Neutrophil (primary cell): ENCODE results near the gene FA2H.

Experiments
- H3K27ac ChIP-seq: fragments of 200-600 bp; sonication (generic); 2 replicates; pipeline ENCODE4 v1.5.1; 2016; ENCODE audit warnings: mild to moderate bottlenecking, moderate library complexity
- H3K27me3 ChIP-seq: fragments of 200-600 bp; sonication (generic); 2 replicates; pipeline ENCODE4 v1.6.0; 2016; ENCODE audit warnings: mild to moderate bottlenecking
- H3K36me3 ChIP-seq: fragments of 200-600 bp; sonication (generic); 2 replicates; pipeline ENCODE4 v1.5.1; 2017
- H3K4me1 ChIP-seq, 2 experiments: fragments of 200-600 bp in 1 of 2; sonication (generic) in 1 of 2; 1 replicate in 1 of 2; 2 replicates in 1 of 2; pipeline versions ENCODE4 v1.5.1 to v1.6.1; 2013 to 2016; ENCODE audit warnings: low read depth in 1 of 2, low read length in 1 of 2, mild to moderate bottlenecking in 1 of 2, moderate library complexity in 1 of 2; ENCODE audit not compliant: control insufficient read depth in 1 of 2, insufficient read depth in 1 of 2
- H3K4me3 ChIP-seq, 2 experiments: fragments of 200-600 bp in 1 of 2; sonication (generic) in 1 of 2; 1 replicate in 1 of 2; 2 replicates in 1 of 2; pipeline ENCODE4 v1.5.1; 2013 to 2016; ENCODE audit warnings: low read depth in 1 of 2, low read length in 1 of 2, mild to moderate bottlenecking in 1 of 2, moderate library complexity in 1 of 2
- H3K9me3 ChIP-seq: fragments of 200-600 bp; sonication (generic); 2 replicates; pipeline ENCODE4 v1.5.1; 2016
- TF ChIP-seq, protein P1 (sequence below): fragments of 200-600 bp; sonication (generic); IDR thresholded peaks from 2 replicates; pipeline ENCODE4 v1.5.1; 2016; ENCODE audit warnings: antibody characterized with exemption

Gene FA2H

DNA sequence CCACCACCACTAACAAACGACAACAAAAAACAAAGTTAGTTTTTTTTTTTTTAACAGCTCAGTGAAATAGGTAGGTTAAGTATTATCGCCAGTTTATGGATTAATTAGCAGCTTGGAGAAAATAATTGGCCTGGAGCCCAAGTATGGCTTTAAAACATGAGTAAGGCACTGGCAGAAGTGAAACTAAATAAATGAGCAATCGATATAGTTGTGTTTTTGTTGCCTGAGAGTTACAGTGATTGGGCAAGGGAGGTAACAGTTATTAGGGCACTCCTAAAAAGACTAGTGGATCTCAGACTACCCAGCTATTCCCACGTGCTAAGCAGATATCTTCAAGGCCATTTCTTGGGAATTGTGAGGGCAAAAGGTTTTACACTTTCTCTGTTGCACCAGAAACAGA is 76.4 kb downstream of the FA2H start:
- Histone ChIP-seq H3K27ac (peak overlapping the region; percentile 96), H3K9me3 (no peaks in the 10 kb centered on the region), H3K36me3 (peaks cover 28% of the 10 kb centered on the region), H3K27me3 (no peaks in the 10 kb centered on the region), H3K4me3 (peak overlapping the region; percentile 74 to 87), H3K4me1 (peaks cover 68 to 82% of the 10 kb centered on the region in 2 experiments)
- TF ChIP-seq, protein P1, sequence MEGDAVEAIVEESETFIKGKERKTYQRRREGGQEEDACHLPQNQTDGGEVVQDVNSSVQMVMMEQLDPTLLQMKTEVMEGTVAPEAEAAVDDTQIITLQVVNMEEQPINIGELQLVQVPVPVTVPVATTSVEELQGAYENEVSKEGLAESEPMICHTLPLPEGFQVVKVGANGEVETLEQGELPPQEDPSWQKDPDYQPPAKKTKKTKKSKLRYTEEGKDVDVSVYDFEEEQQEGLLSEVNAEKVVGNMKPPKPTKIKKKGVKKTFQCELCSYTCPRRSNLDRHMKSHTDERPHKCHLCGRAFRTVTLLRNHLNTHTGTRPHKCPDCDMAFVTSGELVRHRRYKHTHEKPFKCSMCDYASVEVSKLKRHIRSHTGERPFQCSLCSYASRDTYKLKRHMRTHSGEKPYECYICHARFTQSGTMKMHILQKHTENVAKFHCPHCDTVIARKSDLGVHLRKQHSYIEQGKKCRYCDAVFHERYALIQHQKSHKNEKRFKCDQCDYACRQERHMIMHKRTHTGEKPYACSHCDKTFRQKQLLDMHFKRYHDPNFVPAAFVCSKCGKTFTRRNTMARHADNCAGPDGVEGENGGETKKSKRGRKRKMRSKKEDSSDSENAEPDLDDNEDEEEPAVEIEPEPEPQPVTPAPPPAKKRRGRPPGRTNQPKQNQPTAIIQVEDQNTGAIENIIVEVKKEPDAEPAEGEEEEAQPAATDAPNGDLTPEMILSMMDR, result no peak

DNA sequence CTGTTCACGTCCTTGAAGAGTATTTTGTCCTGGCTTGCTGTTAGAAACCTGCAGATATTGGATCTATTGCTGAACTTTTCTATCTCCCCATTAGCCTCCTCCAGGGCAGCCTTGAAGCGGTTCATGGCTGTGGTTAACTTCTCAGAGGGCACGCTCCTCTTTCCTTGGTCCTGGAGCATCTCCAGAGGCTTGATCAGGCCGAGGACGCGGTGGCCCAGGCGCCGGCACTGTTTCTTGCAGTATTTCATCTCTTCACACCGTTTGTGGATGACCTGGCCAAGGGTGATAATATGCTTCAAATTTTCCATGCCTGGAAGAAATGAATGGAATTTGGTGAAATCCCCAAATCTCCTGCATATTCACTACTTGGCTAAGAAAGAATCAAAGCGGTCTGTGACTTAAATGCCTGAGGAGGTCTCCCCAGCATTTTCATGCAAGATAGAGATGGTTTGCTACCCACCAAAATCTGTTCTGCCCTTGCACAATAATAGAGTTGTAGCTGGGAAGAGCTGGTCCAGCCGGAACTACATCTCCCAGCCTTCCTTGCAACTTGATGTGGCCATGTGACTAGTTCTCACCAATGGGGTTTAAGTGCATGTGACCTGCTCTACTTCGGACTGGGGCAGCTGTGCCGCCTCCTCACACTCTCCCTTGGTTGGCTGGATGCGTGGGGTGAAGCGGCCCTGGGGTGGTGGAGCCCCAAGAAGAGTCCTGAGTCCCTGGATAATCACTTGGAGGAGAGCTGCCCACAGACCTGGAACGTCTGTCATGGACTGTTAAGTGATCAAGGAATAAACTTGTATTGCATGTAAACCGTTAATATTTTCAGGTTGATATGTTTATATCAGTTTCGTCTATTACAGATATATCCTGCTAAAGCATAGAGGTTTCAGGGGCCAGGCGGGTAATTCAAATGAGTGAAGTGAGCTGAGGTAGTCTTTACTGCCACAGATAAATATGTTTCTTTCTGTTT is 78.9 kb downstream of the FA2H start:
- Histone ChIP-seq H3K4me3 (peak overlapping the region; percentile 34 to 37), H3K36me3 (peaks cover 53% of the 10 kb centered on the region), H3K9me3 (no peaks in the 10 kb centered on the region), H3K27me3 (no peaks in the 10 kb centered on the region), H3K4me1 (peaks cover 45 to 62% of the 10 kb centered on the region in 2 experiments), H3K27ac (peak overlapping the region; percentile 75)
- TF ChIP-seq, protein P1, result no peak

DNA sequence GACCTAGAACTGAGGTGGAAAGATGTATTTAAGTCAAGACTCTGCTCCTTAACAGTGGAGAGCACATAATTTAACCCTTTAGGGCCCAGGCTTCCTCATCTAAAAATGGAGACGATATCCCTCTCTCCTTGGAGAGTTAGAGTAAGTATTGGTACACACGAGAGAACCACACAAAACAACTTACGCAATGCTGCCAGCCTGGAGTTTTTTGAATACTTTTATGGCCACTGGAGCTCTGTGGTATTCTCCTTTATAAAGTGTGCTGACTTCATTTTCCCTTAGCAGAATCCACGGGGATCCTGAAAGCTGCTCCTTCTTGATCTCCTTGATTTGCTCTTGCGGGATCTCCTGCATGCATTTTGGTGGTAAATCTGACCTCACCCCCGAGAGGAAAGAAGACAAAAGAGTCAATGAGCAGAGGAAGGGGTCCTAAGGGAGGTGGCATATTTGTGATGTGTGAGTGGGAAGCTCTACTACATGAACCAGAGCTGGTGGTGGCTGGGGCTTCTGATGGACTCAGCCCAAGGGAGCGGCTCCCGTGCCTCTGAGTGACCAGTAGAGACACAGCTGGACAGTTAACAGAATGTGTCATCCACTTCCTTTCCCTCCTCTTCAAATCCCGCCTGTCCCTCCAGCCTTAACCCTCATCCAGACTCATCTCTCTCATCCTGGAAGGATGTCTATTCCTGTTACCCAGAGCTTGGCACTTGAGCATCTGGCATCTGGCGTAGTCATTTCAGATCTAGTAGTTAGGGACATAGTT is 83.3 kb downstream of the FA2H start:
- Histone ChIP-seq H3K27ac (no peak overlapping the region), H3K4me1 (peaks cover 14 to 26% of the 10 kb centered on the region in 2 experiments), H3K36me3 (peaks cover 91% of the 10 kb centered on the region), H3K4me3 (no peak overlapping the region), H3K9me3 (no peaks in the 10 kb centered on the region), H3K27me3 (no peaks in the 10 kb centered on the region)
- TF ChIP-seq, protein P1, result no peak

DNA sequence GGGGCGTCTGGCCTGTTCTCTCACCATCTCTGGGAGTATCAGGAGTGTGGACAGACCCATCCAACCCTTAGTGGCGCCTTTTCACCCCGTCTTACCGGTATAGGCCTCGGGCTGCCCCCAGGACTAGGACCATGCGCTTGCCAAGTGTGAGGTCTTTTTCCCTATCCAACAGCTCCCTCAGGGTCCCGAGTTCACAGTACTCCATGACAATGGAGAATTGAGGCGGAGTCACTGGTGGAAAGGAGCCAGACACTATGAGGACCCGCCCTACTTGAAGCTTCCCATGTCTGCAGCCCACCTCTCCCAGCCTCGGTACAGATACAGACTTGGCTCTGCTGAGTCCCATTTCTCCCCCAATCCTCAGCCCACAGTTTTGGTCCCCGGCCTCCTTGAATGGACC is 92.1 kb downstream of the FA2H start:
- Histone ChIP-seq H3K4me1 (no peaks in the 10 kb centered on the region), H3K9me3 (no peaks in the 10 kb centered on the region), H3K4me3 (no peak overlapping the region), H3K27ac (no peak overlapping the region), H3K27me3 (no peaks in the 10 kb centered on the region), H3K36me3 (peaks cover 100% of the 10 kb centered on the region)
- TF ChIP-seq, protein P1, result no peak

DNA sequence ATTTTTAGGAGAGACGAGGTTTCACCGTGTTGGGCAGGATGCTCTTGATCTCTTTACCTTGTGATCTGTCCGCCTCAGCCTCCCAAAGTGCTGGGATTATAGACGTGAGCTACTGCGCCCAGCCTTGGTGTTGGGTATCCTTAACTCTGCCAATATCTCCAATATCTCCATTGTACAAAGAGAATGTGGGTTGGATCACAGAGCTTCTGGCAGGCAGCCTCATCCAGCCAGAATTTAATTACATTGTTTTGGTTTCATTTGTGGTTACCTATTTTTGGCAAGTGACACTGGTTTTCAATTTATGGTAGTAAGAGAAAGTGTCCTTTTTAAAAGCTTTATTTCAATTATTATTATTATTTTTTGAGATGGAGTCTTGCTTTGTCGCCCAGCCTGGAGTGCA is 93.9 kb downstream of the FA2H start:
- H3K4me3 ChIP-seq, result no peak overlapping the region
- peaks cover 100% of the 10 kb centered on the region for H3K36me3 ChIP-seq
- H3K27me3 ChIP-seq, result no peaks in the 10 kb centered on the region
- H3K27ac ChIP-seq, result no peak overlapping the region
- no peaks in the 10 kb centered on the region for H3K4me1 ChIP-seq
- H3K9me3 ChIP-seq, result no peaks in the 10 kb centered on the region
- TF ChIP-seq, protein P1, result no peak
